HL-60 (cell line): ENCODE measurements around the gene MTMR3.

ENCODE experiments used
- DNase-seq, 2 experiments: peaks; one replicate each; pipeline ENCODE4 v3.0.0-alpha.2; 2010 to 2020; ENCODE audit warnings: low read depth in 1 of 2, low spot score in 1 of 2
- H3K27ac ChIP-seq: fragments of 250-450 bp; sonication (Bioruptor Pico); replicated peaks from 2 replicates; pipeline ENCODE4 v1.5.1; 2020; ENCODE audit warnings: mild to moderate bottlenecking, moderate library complexity
- H3K27me3 ChIP-seq: fragments of 250-450 bp; sonication (Bioruptor Pico); 2 replicates; pipeline ENCODE4 v1.5.1; 2021; ENCODE audit warnings: mild to moderate bottlenecking, moderate library complexity; ENCODE audit not compliant: insufficient read depth, poor library complexity, severe bottlenecking
- H3K4me3 ChIP-seq: replicated peaks from 2 replicates; pipeline ENCODE4 v1.5.1; 2011; ENCODE audit warnings: mild to moderate bottlenecking, control low read depth, low read length; ENCODE audit not compliant: insufficient read depth
- GABPA ChIP-seq: IDR thresholded peaks from 2 replicates; pipeline ENCODE4 v1.6.1; 2012; ENCODE audit warnings: low read depth
- POLR2AphosphoS5 ChIP-seq: IDR thresholded peaks from 2 replicates; pipeline ENCODE4 v1.6.1; 2012; ENCODE audit warnings: low read depth
- SPI1 ChIP-seq: IDR thresholded peaks from 2 replicates; pipeline ENCODE4 v1.6.1; 2012; ENCODE audit warnings: low read depth, mild to moderate bottlenecking, borderline replicate concordance
- TF ChIP-seq, protein P1 (sequence below): IDR thresholded peaks from one replicate; pipeline ENCODE4 v1.5.1; 2011; ENCODE audit warnings: low read length, control low read depth, inconsistent platforms; ENCODE audit not compliant: insufficient read depth
- TF ChIP-seq, protein P2 (sequence below): IDR thresholded peaks from 2 replicates; pipeline ENCODE4 v1.6.1; 2012; ENCODE audit warnings: low read depth; ENCODE audit not compliant: insufficient replicate concordance

Gene MTMR3

DNA sequence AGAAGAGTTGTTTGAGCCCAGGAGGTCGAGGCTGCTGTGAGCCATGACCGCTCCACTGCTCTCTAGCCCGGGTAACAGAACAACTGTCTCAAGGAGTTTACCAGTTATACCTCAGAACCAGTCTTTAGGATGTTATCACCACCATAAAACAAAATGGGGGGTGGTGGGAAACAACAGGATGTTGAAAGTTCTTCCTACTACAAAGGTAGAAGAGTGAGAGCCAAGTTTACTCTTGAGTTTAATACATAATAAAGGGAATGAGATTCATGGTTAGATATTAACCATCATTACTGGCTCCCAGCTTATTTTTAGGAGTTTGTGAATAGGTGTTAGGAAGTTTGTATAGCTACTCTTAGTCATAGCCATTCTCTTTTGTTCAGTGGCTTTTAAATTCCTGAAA is 118.5 kb downstream of the MTMR3 start:
- Histone ChIP-seq H3K4me3 (no peak overlapping the region), H3K27ac (no peak overlapping the region), H3K27me3 (no peaks in the 10 kb centered on the region)
- DNase-seq: no peak
- no peak for TF ChIP-seq GABPA
- TF ChIP-seq, protein P1, sequence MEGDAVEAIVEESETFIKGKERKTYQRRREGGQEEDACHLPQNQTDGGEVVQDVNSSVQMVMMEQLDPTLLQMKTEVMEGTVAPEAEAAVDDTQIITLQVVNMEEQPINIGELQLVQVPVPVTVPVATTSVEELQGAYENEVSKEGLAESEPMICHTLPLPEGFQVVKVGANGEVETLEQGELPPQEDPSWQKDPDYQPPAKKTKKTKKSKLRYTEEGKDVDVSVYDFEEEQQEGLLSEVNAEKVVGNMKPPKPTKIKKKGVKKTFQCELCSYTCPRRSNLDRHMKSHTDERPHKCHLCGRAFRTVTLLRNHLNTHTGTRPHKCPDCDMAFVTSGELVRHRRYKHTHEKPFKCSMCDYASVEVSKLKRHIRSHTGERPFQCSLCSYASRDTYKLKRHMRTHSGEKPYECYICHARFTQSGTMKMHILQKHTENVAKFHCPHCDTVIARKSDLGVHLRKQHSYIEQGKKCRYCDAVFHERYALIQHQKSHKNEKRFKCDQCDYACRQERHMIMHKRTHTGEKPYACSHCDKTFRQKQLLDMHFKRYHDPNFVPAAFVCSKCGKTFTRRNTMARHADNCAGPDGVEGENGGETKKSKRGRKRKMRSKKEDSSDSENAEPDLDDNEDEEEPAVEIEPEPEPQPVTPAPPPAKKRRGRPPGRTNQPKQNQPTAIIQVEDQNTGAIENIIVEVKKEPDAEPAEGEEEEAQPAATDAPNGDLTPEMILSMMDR: no peak
- TF ChIP-seq, protein P2, sequence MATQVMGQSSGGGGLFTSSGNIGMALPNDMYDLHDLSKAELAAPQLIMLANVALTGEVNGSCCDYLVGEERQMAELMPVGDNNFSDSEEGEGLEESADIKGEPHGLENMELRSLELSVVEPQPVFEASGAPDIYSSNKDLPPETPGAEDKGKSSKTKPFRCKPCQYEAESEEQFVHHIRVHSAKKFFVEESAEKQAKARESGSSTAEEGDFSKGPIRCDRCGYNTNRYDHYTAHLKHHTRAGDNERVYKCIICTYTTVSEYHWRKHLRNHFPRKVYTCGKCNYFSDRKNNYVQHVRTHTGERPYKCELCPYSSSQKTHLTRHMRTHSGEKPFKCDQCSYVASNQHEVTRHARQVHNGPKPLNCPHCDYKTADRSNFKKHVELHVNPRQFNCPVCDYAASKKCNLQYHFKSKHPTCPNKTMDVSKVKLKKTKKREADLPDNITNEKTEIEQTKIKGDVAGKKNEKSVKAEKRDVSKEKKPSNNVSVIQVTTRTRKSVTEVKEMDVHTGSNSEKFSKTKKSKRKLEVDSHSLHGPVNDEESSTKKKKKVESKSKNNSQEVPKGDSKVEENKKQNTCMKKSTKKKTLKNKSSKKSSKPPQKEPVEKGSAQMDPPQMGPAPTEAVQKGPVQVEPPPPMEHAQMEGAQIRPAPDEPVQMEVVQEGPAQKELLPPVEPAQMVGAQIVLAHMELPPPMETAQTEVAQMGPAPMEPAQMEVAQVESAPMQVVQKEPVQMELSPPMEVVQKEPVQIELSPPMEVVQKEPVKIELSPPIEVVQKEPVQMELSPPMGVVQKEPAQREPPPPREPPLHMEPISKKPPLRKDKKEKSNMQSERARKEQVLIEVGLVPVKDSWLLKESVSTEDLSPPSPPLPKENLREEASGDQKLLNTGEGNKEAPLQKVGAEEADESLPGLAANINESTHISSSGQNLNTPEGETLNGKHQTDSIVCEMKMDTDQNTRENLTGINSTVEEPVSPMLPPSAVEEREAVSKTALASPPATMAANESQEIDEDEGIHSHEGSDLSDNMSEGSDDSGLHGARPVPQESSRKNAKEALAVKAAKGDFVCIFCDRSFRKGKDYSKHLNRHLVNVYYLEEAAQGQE: no peak
- TF ChIP-seq SPI1: no peak
- TF ChIP-seq POLR2AphosphoS5: no peak

DNA sequence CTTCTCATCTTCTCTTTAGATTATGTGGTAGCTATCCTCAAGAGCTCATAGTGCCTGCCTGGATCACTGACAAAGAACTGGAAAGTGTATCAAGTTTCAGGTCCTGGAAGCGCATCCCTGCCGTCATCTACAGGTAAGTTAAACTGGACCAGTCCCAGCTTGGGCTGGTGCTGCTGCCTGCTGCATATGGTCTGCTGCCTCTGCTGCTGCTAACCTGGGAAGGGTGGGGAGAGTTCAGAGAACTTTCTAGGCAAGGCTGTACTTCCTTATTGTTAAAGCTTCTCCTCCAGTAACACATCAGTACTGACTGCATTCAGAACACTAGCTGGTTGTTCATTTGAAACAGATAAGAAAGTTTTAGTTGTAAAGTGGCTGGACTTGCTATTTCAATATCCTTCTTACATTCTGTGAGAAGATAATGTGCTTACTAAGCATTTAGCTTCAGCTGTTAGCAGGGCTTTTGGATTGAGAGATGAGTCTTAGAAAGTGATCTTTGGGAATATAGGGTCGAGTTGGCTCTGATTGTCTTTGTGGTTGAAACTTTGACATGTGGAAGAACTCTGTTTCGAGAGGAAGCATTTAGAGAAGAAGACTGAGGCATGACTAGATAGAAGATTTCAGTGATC is 120.0 kb downstream of the MTMR3 start:
- H3K27ac ChIP-seq: no peak overlapping the region
- no peaks in the 10 kb centered on the region for H3K27me3 ChIP-seq

DNA sequence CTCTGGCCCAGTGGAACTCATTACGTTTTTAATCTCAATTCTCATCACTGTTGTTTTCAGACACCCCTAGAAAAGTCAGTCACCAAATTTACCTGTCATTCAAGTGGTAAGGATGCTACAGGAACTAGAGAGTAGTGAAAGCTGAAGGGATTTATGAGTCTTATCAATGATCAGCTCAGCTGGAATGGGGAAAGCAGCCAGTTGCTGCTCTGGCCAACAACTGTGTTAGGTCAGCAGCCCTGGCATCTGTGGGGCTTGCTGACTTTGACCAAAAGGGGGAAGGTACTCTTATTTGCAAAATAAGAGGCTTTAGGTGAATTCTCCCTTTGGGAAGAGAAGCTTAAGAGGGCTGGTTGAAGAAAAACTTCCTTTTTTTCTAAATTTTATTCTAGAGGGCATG is 121.1 kb downstream of the MTMR3 start:
- Histone ChIP-seq H3K27ac (no peak overlapping the region), H3K4me3 (no peak overlapping the region)
- no peak for DNase-seq

More for the DNA sequence above, 120.0 kb downstream of the MTMR3 start:
- no peak for DNase-seq
- H3K4me3 ChIP-seq: no peak overlapping the region
- TF ChIP-seq POLR2AphosphoS5: no peak
- TF ChIP-seq GABPA: no peak
- TF ChIP-seq SPI1: no peak
- TF ChIP-seq, protein P1: no peak
- TF ChIP-seq, protein P2: no peak

More for the DNA sequence above, 121.1 kb downstream of the MTMR3 start:
- H3K27me3 ChIP-seq: no peaks in the 10 kb centered on the region
- TF ChIP-seq, protein P1: no peak
- no peak for TF ChIP-seq GABPA
- TF ChIP-seq SPI1: no peak
- TF ChIP-seq POLR2AphosphoS5: no peak
- TF ChIP-seq, protein P2: no peak
